ENCODE data around the gene PRRT3.
"Not testable (repeated sequence)": the region's sequence is repeated elsewhere in the genome, so short reads cannot be mapped to it uniquely, and the experiment has no call there.

Gene PRRT3

GRCh38 chr3:9908286-9908685, 43.9 kb downstream of the PRRT3 start:
- no peak for DNase-seq (ENCODE audit: low read depth)
- TF ChIP-seq CTCF (IDR thresholded peaks at IDR 0.05; ENCODE audit: control insufficient read depth, extremely low read depth, insufficient read depth), result no peak
- H3K4me3 ChIP-seq (ENCODE audit: low read depth, low read length), result no peak overlapping the region

- H3K4me3 ChIP-seq (ENCODE audit: low read depth, low read length), result no peak overlapping the region
- TF ChIP-seq CTCF (IDR thresholded peaks at IDR 0.05; ENCODE audit: control insufficient read depth, extremely low read depth, insufficient read depth), result no peak
- no peak for DNase-seq (ENCODE audit: low read depth)
Observed at GRCh38 chr3:9906480-9906879, 45.7 kb downstream of the PRRT3 start.

GRCh38 chr3:9903904-9904303, 48.3 kb downstream of the PRRT3 start:
- TF ChIP-seq CTCF (IDR thresholded peaks at IDR 0.05; ENCODE audit: control insufficient read depth, extremely low read depth, insufficient read depth), result no peak
- H3K4me3 ChIP-seq (ENCODE audit: low read depth, low read length), result no peak overlapping the region
- no peak for DNase-seq (ENCODE audit: low read depth)

GRCh38 chr3:9903238-9903624, 49.0 kb downstream of the PRRT3 start:
- H3K4me3 ChIP-seq (ENCODE audit: low read depth, low read length), result no peak overlapping the region
- no peak for DNase-seq (ENCODE audit: low read depth)
- TF ChIP-seq CTCF (IDR thresholded peaks at IDR 0.05; ENCODE audit: control insufficient read depth, extremely low read depth, insufficient read depth), result no peak

DNA sequence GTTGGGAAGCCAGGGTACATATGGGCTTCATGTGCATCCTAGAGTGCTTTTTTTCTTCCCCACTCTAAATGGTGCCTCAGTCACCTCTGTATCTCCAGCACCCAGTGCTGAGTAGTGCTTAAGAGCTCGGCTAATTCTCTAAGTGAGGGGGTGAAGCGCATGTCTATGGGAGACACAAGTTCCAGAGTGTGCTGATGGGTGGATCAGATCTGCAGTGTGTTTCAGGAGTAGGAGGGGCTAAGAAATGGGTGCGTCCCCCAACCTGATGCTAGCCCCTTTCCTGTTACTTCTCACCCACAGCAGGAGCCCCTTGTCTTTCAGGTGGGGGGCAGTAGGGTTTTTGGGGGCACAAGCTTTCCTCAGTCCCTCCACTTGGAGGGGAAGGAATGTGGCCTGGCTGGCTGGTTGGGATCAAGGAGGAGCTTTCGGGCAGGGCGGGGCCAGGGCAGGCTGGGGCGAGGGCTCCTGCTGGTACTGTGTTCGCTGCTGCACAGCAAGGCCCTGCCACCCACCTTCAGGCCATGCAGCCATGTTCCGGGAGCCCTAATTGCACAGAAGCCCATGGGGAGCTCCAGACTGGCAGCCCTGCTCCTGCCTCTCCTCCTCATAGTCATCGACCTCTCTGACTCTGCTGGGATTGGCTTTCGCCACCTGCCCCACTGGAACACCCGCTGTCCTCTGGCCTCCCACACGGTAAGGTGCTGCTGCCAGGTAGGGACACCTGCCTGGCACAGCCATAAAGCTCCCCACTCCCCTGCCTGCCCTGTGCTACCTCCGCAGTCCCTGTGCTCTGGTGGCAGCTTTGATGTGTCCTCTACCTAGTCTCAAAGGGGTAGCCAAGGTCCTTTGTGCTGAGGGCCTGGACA, 49.6 kb downstream of the PRRT3 start, which contains the start of gene IL17RE:
IL17RE (plus strand) TSS at position 477 of the 866 bp plus-strand sequence; CDS start at position 562, 85 bp downstream.
- no peak within 1 kb of the TSS for H3K4me3 ChIP-seq (ENCODE audit: low read depth, low read length)
- no peak for TF ChIP-seq CTCF (IDR thresholded peaks at IDR 0.05; ENCODE audit: control insufficient read depth, extremely low read depth, insufficient read depth)
- DNase-seq (ENCODE audit: low read depth), result no peak

DNA sequence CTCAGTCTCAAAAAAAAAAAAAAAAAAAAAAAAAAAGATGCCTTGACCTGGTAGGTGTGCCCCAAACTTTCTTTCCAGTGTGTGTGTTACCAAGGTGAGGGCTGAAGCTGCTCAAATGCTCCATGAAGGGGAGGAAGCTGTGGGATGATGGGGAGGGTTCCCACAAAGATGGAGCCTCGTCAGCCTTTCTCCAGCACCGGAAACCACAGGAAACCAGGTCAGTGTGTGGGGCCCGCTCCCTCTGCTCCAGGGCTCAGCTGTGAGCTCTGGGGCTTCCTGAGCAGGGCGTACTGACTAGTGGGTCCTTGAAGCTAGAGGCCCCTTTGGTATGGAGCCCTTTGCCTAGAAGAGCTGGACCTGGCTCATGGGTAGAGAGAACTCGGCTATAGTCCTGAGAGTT, 50.2 kb downstream of the PRRT3 start:
- TF ChIP-seq CTCF (IDR thresholded peaks at IDR 0.05; ENCODE audit: control insufficient read depth, extremely low read depth, insufficient read depth), result no peak
- no peak for DNase-seq (ENCODE audit: low read depth)
- no peak overlapping the region for H3K4me3 ChIP-seq (ENCODE audit: low read depth, low read length)

DNA sequence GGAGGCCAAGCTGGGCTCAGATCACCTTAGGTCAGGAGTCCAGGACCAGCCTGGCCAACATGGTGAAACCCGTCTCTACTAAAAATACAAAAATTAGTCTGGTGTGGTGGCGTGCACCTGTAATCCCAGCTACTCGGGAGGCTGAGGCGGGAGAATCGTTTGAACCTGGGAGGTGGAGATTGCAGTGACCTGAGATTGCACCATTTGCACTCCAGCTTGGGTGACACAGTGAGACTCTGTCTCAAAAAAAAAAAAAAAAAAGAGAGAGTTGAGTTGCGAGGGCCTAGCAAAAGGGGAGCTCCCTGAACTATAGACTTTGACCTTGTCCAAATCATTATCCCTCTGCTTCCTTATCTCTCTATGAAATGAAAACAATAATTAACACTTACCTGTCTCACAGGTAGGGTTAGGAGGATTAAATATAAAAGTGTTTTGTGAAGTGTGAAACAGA, 51.2 kb downstream of the PRRT3 start:
- DNase-seq (ENCODE audit: low read depth); H3K4me3 ChIP-seq (ENCODE audit: low read depth, low read length): not testable (repeated sequence)

All from LNCaP clone FGC (cell line).